GM23338 (cell line): ENCODE data around the gene COTL1. TPM values are rescaled to one million over a fixed set of nuclear protein-coding genes. Genes with fewer than 3 reads are reported as not detected.

Source experiments
- ATAC-seq: fragments of 200-7000 bp; cut with Tn5 transposase; 3 replicates; pipeline ENCODE4 v1.9.1; 2020
- DNase-seq: peaks from one replicate; pipeline ENCODE4 v3.0.0-alpha.2; 2015; ENCODE audit warnings: low spot score
- H2AFZ ChIP-seq: fragments of 200-600 bp; sonication (generic); 2 replicates; pipeline ENCODE4 v1.8.0; 2016; ENCODE audit warnings: antibody characterized with exemption, mild to moderate bottlenecking, moderate library complexity
- H3F3A ChIP-seq: fragments of 200-600 bp; sonication (generic); replicated peaks from 2 replicates; pipeline ENCODE4 v1.8.0; 2017; ENCODE audit warnings: antibody characterized with exemption, mixed run types, low read depth
- H3K27ac ChIP-seq: fragments of 200-600 bp; sonication (generic); 2 replicates; pipeline ENCODE4 v1.6.1; 2016; ENCODE audit warnings: low read depth
- H3K27me3 ChIP-seq: fragments of 200-600 bp; sonication (generic); 2 replicates; pipeline ENCODE4 v1.8.0; 2016; ENCODE audit warnings: mild to moderate bottlenecking, mixed run types, moderate library complexity; ENCODE audit not compliant: insufficient read depth
- H3K36me3 ChIP-seq: fragments of 200-600 bp; sonication (generic); 2 replicates; pipeline ENCODE4 v1.8.0; 2016; ENCODE audit warnings: mild to moderate bottlenecking; ENCODE audit not compliant: insufficient read depth
- H3K4me1 ChIP-seq: fragments of 200-600 bp; sonication (generic); 2 replicates; pipeline ENCODE4 v1.8.0; 2016; ENCODE audit warnings: mild to moderate bottlenecking, moderate library complexity; ENCODE audit not compliant: insufficient read depth
- H3K4me2 ChIP-seq: fragments of 200-600 bp; sonication (generic); 2 replicates; pipeline ENCODE4 v1.7.1; 2017; ENCODE audit warnings: mixed run types
- H3K4me3 ChIP-seq: fragments of 200-600 bp; sonication (generic); 2 replicates; pipeline ENCODE4 v1.6.1; 2016; ENCODE audit warnings: mixed run types
- H3K79me2 ChIP-seq: fragments of 200-600 bp; sonication (generic); replicated peaks from 2 replicates; pipeline ENCODE4 v1.8.0; 2017; ENCODE audit warnings: mild to moderate bottlenecking; ENCODE audit not compliant: insufficient read depth
- H3K9me2 ChIP-seq: fragments of 200-600 bp; sonication (generic); 2 replicates; pipeline ENCODE4 v1.8.0; 2017; ENCODE audit not compliant: insufficient read depth
- H4K20me1 ChIP-seq: fragments of 200-600 bp; sonication (generic); replicated peaks from 2 replicates; pipeline ENCODE4 v1.8.0; 2017; ENCODE audit warnings: mild to moderate bottlenecking; ENCODE audit not compliant: insufficient read depth
- H3K27ac Mint-ChIP-seq: 2 replicates; pipeline ENCODE4 v1.8.0; 2020; ENCODE audit warnings: inconsistent platforms, mild to moderate bottlenecking, moderate library complexity, mixed read lengths
- H3K27me3 Mint-ChIP-seq: 3 replicates; pipeline ENCODE4 v1.8.0; 2022; ENCODE audit warnings: low read depth, mild to moderate bottlenecking, moderate library complexity, mixed read lengths, inconsistent platforms; ENCODE audit not compliant: insufficient read depth, poor library complexity
- H3K36me3 Mint-ChIP-seq: 3 replicates; pipeline ENCODE4 v1.8.0; 2021; ENCODE audit warnings: low read depth, mild to moderate bottlenecking, inconsistent platforms, moderate library complexity, mixed read lengths
- H3K4me1 Mint-ChIP-seq: 3 replicates; pipeline ENCODE4 v1.8.0; 2020; ENCODE audit warnings: mild to moderate bottlenecking, inconsistent platforms, mixed read lengths
- H3K4me3 Mint-ChIP-seq: 3 replicates; pipeline ENCODE4 v1.8.0; 2021; ENCODE audit warnings: moderate library complexity, mild to moderate bottlenecking, inconsistent platforms, mixed read lengths
- H3K9me3 Mint-ChIP-seq: 3 replicates; pipeline ENCODE4 v1.8.0; 2020; ENCODE audit warnings: moderate library complexity, mild to moderate bottlenecking, inconsistent platforms, mixed read lengths
- CREB1 ChIP-seq: fragments of 250-450 bp; sonication (Bioruptor Pico); IDR thresholded peaks from 2 replicates; pipeline ENCODE4 v1.5.0; 2020; ENCODE audit warnings: low read depth, mild to moderate bottlenecking, moderate library complexity
- CTCF ChIP-seq, 2 experiments: fragments of 200-600 bp in 1 of 2; sonication (generic) in 1 of 2; conservative IDR thresholded peaks; 2 replicates each; pipeline versions ENCODE4 v1.5.1 to v1.6.1; 2016 to 2017; ENCODE audit warnings: antibody characterized with exemption in 2 of 2, low read depth in 2 of 2, mild to moderate bottlenecking in 2 of 2, moderate library complexity in 1 of 2
- ETS1 ChIP-seq: IDR thresholded peaks from 2 replicates; pipeline ENCODE4 v1.6.1; 2016; ENCODE audit warnings: antibody characterized with exemption
- EZH2 ChIP-seq: fragments of 200-600 bp; sonication (generic); IDR thresholded peaks from one replicate; pipeline ENCODE4 v1.8.0; 2017; ENCODE audit warnings: antibody characterized with exemption, mild to moderate bottlenecking, low read depth; ENCODE audit not compliant: unreplicated experiment
- EZH2phosphoT487 ChIP-seq: fragments of 200-600 bp; sonication (generic); IDR thresholded peaks from one replicate; pipeline ENCODE4 v1.8.1; 2018; ENCODE audit warnings: antibody characterized with exemption; ENCODE audit not compliant: unreplicated experiment
- JUNB ChIP-seq: IDR thresholded peaks from one replicate; pipeline ENCODE4 v1.6.1; 2016; ENCODE audit warnings: antibody characterized with exemption; ENCODE audit not compliant: unreplicated experiment
- NANOG ChIP-seq: IDR thresholded peaks from 2 replicates; pipeline ENCODE4 v1.6.1; 2016; ENCODE audit warnings: antibody characterized with exemption, borderline replicate concordance
- POLR2AphosphoS5 ChIP-seq: IDR thresholded peaks from 2 replicates; pipeline ENCODE4 v1.6.1; 2016; ENCODE audit warnings: antibody characterized with exemption, low read depth
- REST ChIP-seq: IDR thresholded peaks from one replicate; pipeline ENCODE4 v1.6.1; 2018; ENCODE audit warnings: antibody characterized with exemption; ENCODE audit not compliant: unreplicated experiment
- STAT1 ChIP-seq: IDR thresholded peaks from one replicate; pipeline ENCODE4 v1.6.1; 2016; ENCODE audit warnings: antibody characterized with exemption; ENCODE audit not compliant: unreplicated experiment
- ZNF114 ChIP-seq: fragments of 250-450 bp; sonication (Bioruptor Pico); IDR thresholded peaks from 2 replicates; pipeline ENCODE4 v1.5.0; 2020; ENCODE audit warnings: mild to moderate bottlenecking, moderate library complexity
- ZNF331 ChIP-seq: fragments of 250-450 bp; sonication (Bioruptor Pico); IDR thresholded peaks from 2 replicates; pipeline ENCODE4 v1.5.0; 2020; ENCODE audit warnings: low read depth, mild to moderate bottlenecking, moderate library complexity
- ZNF462 ChIP-seq: fragments of 250-450 bp; sonication (Bioruptor Pico); IDR thresholded peaks from 2 replicates; pipeline ENCODE4 v1.5.0; 2020; ENCODE audit warnings: mild to moderate bottlenecking, moderate library complexity
- polyA plus RNA-seq: library from polyadenylated mRNA; unstranded; fragments of >200 nt; fragmentation: Nextera tagmentation; extraction: Ambion mirVana; gene quantifications from 2 replicates; pipeline ENCODE4 v1.2.1, GENCODE V29; 2016
- total RNA-seq: library from RNA; depleted of rRNA; stranded (reverse); fragments of >200 nt; shearing (Covaris generic); gene quantifications from 2 replicates; pipeline ENCODE4 v1.2.3, GENCODE V29; 2014

Gene COTL1
- total and polyA plus RNA-seq, 2 experiments from 2014 or later: 117 to 166 TPM

- Mint-ChIP-seq H3K27ac (no peak overlapping the region), H3K27me3 (peaks cover 12% of the 10 kb centered on the region), H3K4me1 (peaks cover 17% of the 10 kb centered on the region), H3K36me3 (no peaks in the 10 kb centered on the region), H3K4me3 (no peak overlapping the region), H3K9me3 (no peaks in the 10 kb centered on the region)
- TF ChIP-seq EZH2phosphoT487 (no peak), POLR2AphosphoS5 (no peak), JUNB (no peak), EZH2 (no peak), ZNF114 (CRISPR knock-in tag) (no peak), ZNF462 (no peak), REST (no peak), CREB1 (CRISPR knock-in tag) (no peak), ETS1 (no peak), CTCF (conservative IDR thresholded peaks at IDR 0.05; ENCODE audit: low read depth in 2 of 2) (no peak), ZNF331 (CRISPR knock-in tag) (no peak), STAT1 (no peak), NANOG (no peak)
- Histone ChIP-seq H3K9me2 (no peaks in the 10 kb centered on the region), H3F3A (no peaks in the 10 kb centered on the region), H2AFZ (no peak overlapping the region), H3K36me3 (no peaks in the 10 kb centered on the region), H3K4me3 (no peak overlapping the region), H3K4me2 (no peak overlapping the region), H4K20me1 (peaks cover 8% of the 10 kb centered on the region; the same call in 1 of the 2 replicates), H3K4me1 (no peaks in the 10 kb centered on the region; the same call in 1 of the 2 replicates), H3K79me2 (peaks cover 26% of the 10 kb centered on the region), H3K27me3 (no peaks in the 10 kb centered on the region), H3K27ac (no peak overlapping the region)
- ATAC-seq (no peak), DNase-seq (no peak)
These were observed 39.2 kb downstream of the COTL1 start for GRCh38 chr16:84578538-84579126.
